ENCODE data around the gene PDE6G. TPM values are rescaled to one million over a fixed set of nuclear protein-coding genes. Genes with fewer than 3 reads are reported as not detected.
A peak's percentile ranks its signal among the peaks of the same experiment; 100 is the strongest.

PDE6G gene
- total RNA-seq, 1 experiment from 2014 or later: 0.85 TPM

- Histone ChIP-seq H3K27ac (ENCODE audit: low read length) (peak within 1 kb of the TSS; percentile 96), H3K4me1 (ENCODE audit: control insufficient read depth, insufficient read depth, low read length) (peaks cover 17% of the 10 kb centered on the region), H3K4me3 (ENCODE audit: low read depth in 2 of 2, low read length in 2 of 2) (peak within 1 kb of the TSS; percentile 96 to 98), H3K9me3 (ENCODE audit: control insufficient read depth, insufficient read depth, low read depth, low read length) (no peaks in the 10 kb centered on the region), H3K36me3 (ENCODE audit: control insufficient read depth, insufficient read depth, low read length) (peaks cover 20% of the 10 kb centered on the region; the same call in 1 of the 2 replicates), H3K27me3 (ENCODE audit: control insufficient read depth, insufficient read depth, low read length) (no peaks in the 10 kb centered on the region)
- ChIA-PET CTCF (interaction anchor here (0.6 kb wide), 1 partner anchor 567 kb away, joined by 4 read pairs; no protein-coding TSS in a partner anchor), POLR2A (interaction anchor here (0.5 to 0.9 kb wide), 6 partner anchors 9 to 233 kb away, joined by 3 to 7 read pairs (median 4); partner anchors contain the start of genes P4HB and SLC25A10)
- BruUV-seq (replicated peaks): TSS peak; percentile 92
- DNase-seq (ENCODE audit: low read depth, low spot score): no peak
- intact Hi-C loops (cut with micrococcal nuclease; ENCODE audit: unreplicated experiment): no loop called here
- in situ Hi-C loops (cut with HindIII; ENCODE audit: low pct_unique_long_range_greater_than_20kb, low sequenced_read_pairs): no loop called here
- peak; percentile 85 for ATAC-seq
- TF ChIP-seq SIN3A (IDR thresholded peaks at IDR 0.05; ENCODE audit: borderline replicate concordance, insufficient read depth, low read depth, low read length) (peak; percentile 96; the same call in 1 of the 2 replicates), CTCF (IDR thresholded peaks at IDR 0.05) (no peak), TCF7L2 (IDR thresholded peaks at IDR 0.05; ENCODE audit: low read depth, low read length) (no peak), REST (IDR thresholded peaks at IDR 0.05; ENCODE audit: insufficient read depth in 1 of 2, low read depth in 2 of 2, low read length in 1 of 2) (peak in 1 of 2 experiments; percentile 0; a peak in 1 of 4 replicates), POLR2AphosphoS5 (IDR thresholded peaks at IDR 0.05; ENCODE audit: low read depth, low read length) (peak; percentile 97)
These were observed 46.8 kb upstream of the PDE6G start, which contains the start of gene MRPL12 for GRCh38 chr17:81702934-81703746. MRPL12 (plus strand) TSS chr17:81703367; CDS start chr17:81703502, 135 bp downstream.

GRCh38 chr17:81701288-81702071, 45.1 kb upstream of the PDE6G start:
- ChIA-PET CTCF (no interaction called here), POLR2A (no interaction called here)
- peak overlapping the region; percentile 96 for H3K27ac ChIP-seq (ENCODE audit: low read length)
- H3K9me3 ChIP-seq (ENCODE audit: control insufficient read depth, insufficient read depth, low read depth, low read length): no peaks in the 10 kb centered on the region
- DNase-seq (ENCODE audit: low read depth, low spot score) (no peak), ATAC-seq (peak; percentile 49)
- H3K36me3 ChIP-seq (ENCODE audit: control insufficient read depth, insufficient read depth, low read length): peaks cover 22% of the 10 kb centered on the region
- peak; percentile 50; the same call in 1 of the 2 replicates for TF ChIP-seq CTCF (IDR thresholded peaks at IDR 0.05)
- TF ChIP-seq SIN3A (IDR thresholded peaks at IDR 0.05; ENCODE audit: borderline replicate concordance, insufficient read depth, low read depth, low read length): no peak
- no peak for TF ChIP-seq POLR2AphosphoS5 (IDR thresholded peaks at IDR 0.05; ENCODE audit: low read depth, low read length)
- no peak for TF ChIP-seq REST (IDR thresholded peaks at IDR 0.05; ENCODE audit: insufficient read depth in 1 of 2, low read depth in 2 of 2, low read length in 1 of 2)
- TF ChIP-seq TCF7L2 (IDR thresholded peaks at IDR 0.05; ENCODE audit: low read depth, low read length): peak; percentile 41; the same call in 1 of the 2 replicates
- peak overlapping the region; percentile 96 to 98 for H3K4me3 ChIP-seq (ENCODE audit: low read depth in 2 of 2, low read length in 2 of 2)
- peaks cover 17% of the 10 kb centered on the region for H3K4me1 ChIP-seq (ENCODE audit: control insufficient read depth, insufficient read depth, low read length)
- H3K27me3 ChIP-seq (ENCODE audit: control insufficient read depth, insufficient read depth, low read length): no peaks in the 10 kb centered on the region
- intact Hi-C loops (cut with micrococcal nuclease; ENCODE audit: unreplicated experiment) (no loop called here), in situ Hi-C loops (cut with HindIII; ENCODE audit: low pct_unique_long_range_greater_than_20kb, low sequenced_read_pairs) (no loop called here)
- BruUV-seq (replicated peaks): no TSS peak
